Spleen (tissue), 11 donors: ENCODE data around the gene ADNP2. TPM values are rescaled to one million over a fixed set of nuclear protein-coding genes. Genes with fewer than 3 reads are reported as not detected.

Experiments used
- DNase-seq: peaks from one replicate; pipeline ENCODE4 v3.0.0-alpha.2; 2020
- H3K27ac ChIP-seq, 8 donors: fragments of 200-600 bp; sonication (generic) in 7 of 8; 1 replicate in 4 of 8; 2 replicates in 4 of 8; pipeline versions ENCODE4 v1.5.0 to v1.8.0; 2016 to 2021; ENCODE audit warnings: inconsistent platforms in 4 of 8, mild to moderate bottlenecking in 4 of 8, moderate library complexity in 1 of 8
- H3K27me3 ChIP-seq, 7 donors: fragments of 200-600 bp; sonication (generic) in 6 of 7; replicated peaks in 1 of 7; 1 replicate in 4 of 7; 2 replicates in 3 of 7; pipeline versions ENCODE4 v1.5.0 to v1.8.0; 2016 to 2021; ENCODE audit warnings: inconsistent platforms in 3 of 7, mild to moderate bottlenecking in 1 of 7
- H3K36me3 ChIP-seq, 6 donors: fragments of 200-600 bp; sonication (generic) in 5 of 6; 1 replicate in 4 of 6; 2 replicates in 2 of 6; pipeline versions ENCODE4 v1.5.0 to v1.8.0; 2016 to 2021; ENCODE audit warnings: inconsistent platforms in 2 of 6
- H3K4me1 ChIP-seq, 6 donors: fragments of 200-600 bp; sonication (generic) in 5 of 6; 1 replicate in 3 of 6; 2 replicates in 3 of 6; pipeline versions ENCODE4 v1.5.0 to v1.8.0; 2016 to 2021; ENCODE audit warnings: inconsistent platforms in 3 of 6
- H3K4me3 ChIP-seq, 8 donors: fragments of 200-600 bp; sonication (generic) in 7 of 8; 1 replicate in 4 of 8; 2 replicates in 4 of 8; pipeline versions ENCODE4 v1.5.0 to v1.8.0; 2016 to 2021; ENCODE audit warnings: inconsistent platforms in 4 of 8, mild to moderate bottlenecking in 4 of 8, moderate library complexity in 2 of 8
- H3K9me3 ChIP-seq, 8 donors: fragments of 200-600 bp; sonication (generic) in 7 of 8; 1 replicate in 4 of 8; 2 replicates in 4 of 8; pipeline versions ENCODE4 v1.5.0 to v1.8.0; 2016 to 2021; ENCODE audit warnings: inconsistent platforms in 4 of 8
- CTCF ChIP-seq, 11 experiments: fragments of 200-600 bp in 7 of 11; fragments of 450-650 bp in 4 of 11; sonication (generic) in 4 of 11; IDR thresholded peaks in 8 of 11; conservative IDR thresholded peaks in 3 of 11; 1 replicate in 7 of 11; 2 replicates in 4 of 11; pipeline versions ENCODE4 v1.4.0 to v1.8.0; 2016 to 2021; ENCODE audit warnings: antibody characterized with exemption in 11 of 11, inconsistent platforms in 4 of 11, mild to moderate bottlenecking in 1 of 11
- POLR2A ChIP-seq, 3 donors: fragments of 450-650 bp; IDR thresholded peaks; one replicate each; pipeline ENCODE4 v1.5.1; 2017; ENCODE audit warnings: antibody characterized with exemption in 3 of 3, mild to moderate bottlenecking in 1 of 3
- POLR2AphosphoS5 ChIP-seq, 3 donors: sonication (generic); formaldehyde crosslinking; IDR thresholded peaks; one replicate each; pipeline ENCODE4 v1.5.1; 2017; ENCODE audit warnings: antibody characterized with exemption in 3 of 3
- WGBS, 5 donors: extraction: QIAGEN DNeasy Blood & Tissue Kit in 3 of 5; methylation state at CpG; one replicate each; pipeline versions ENCODE4 v1.1.5 to v1.1.7; 2013 to 2018; 5-methylcytosine and 5-hydroxymethylcytosine counted together
- intact Hi-C: fragments of 100-400 bp; cut with DNase I; formaldehyde crosslinking; loops from one replicate; pipeline ENCODE4 v1.15.0; 2023; ENCODE audit warnings: low total_unique reads
- polyA plus RNA-seq, 3 donors: library from polyadenylated mRNA; stranded (reverse); fragments of 200-250 nt; gene quantifications; one replicate each; pipeline ENCODE4 v1.2.1, GENCODE V29; 2013
- total RNA-seq, 7 donors: library from RNA; depleted of rRNA in 3 of 7; stranded (reverse); fragments of >200 nt in 3 of 7; fragmentation: NEBNext Ultra II Directional in 4 of 7; extraction: Animal tissue kit (Norgen Biotek cat#: 25700) in 4 of 7; gene quantifications; one replicate each; pipeline versions ENCODE4 v1.1.0 to v1.2.1, GENCODE V29; 2016 to 2021
- donor health status: healthy with polysubstance abuse.
- donor health status: DM: no; HTN: no; CAD: no; lungs with moderate emphysema.
- donor health status: DM: no; HTN: no; CAD: no.
- donor health status: Bipolar disorder and iron deficiency.
- donor health status: healthy.
- donor health status: DM: no; HTN: no; CAD: no.
- donor health status: DM: yes; HTN: yes; CAD: no.

The ADNP2 gene
- total and polyA plus RNA-seq, 10 donors: 3.5 to 20.6 (median 15.1) TPM

DNA sequence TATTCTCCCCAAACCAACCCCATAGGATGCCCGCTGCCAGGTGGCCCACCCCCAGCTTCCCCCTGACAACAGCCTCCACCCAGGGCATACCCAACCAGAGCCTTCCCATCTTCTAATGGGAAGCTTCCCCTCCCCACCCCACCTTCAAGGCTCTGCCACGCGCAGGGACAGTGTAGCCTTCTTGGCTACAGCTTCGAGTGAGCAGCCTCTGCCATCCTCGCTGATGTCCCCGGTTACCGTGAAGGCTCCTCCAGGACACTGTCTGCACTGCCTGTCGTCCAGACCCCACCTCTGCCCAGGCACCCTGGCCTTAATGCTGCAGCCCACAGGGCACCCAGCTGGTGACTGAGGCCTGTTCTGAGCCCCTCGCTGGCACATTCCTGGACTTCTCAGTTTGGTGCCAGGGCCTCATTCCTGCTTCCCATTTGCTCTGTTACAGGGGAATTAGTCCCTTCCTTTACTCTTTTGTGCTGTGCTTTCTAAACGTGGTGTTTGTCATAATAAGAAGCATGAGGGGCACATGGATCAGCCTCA lies 13.0 kb upstream of the ADNP2 start:
- Histone ChIP-seq H3K36me3 (no peaks in the 10 kb centered on the region), H3K9me3 (peaks cover 0 to 4% (median 0%) of the 10 kb centered on the region in 8 donors), H3K27me3 (no peaks in the 10 kb centered on the region), H3K27ac (no peak overlapping the region), H3K4me3 (no peak overlapping the region), H3K4me1 (no peaks in the 10 kb centered on the region)
- intact Hi-C loops: no loop called here
- no peak for TF ChIP-seq POLR2AphosphoS5 (IDR thresholded peaks at IDR 0.05)
- no peak for TF ChIP-seq CTCF (IDR thresholded peaks at IDR 0.05 in 8 of 11, conservative IDR thresholded peaks at IDR 0.05 in 3 of 11)
- no peak for TF ChIP-seq POLR2A (IDR thresholded peaks at IDR 0.05)
- 82 to 88% (median 85%) methylated on average over 10 of the region's 10 CpGs for WGBS, 5 donors
- DNase-seq: no peak

DNA sequence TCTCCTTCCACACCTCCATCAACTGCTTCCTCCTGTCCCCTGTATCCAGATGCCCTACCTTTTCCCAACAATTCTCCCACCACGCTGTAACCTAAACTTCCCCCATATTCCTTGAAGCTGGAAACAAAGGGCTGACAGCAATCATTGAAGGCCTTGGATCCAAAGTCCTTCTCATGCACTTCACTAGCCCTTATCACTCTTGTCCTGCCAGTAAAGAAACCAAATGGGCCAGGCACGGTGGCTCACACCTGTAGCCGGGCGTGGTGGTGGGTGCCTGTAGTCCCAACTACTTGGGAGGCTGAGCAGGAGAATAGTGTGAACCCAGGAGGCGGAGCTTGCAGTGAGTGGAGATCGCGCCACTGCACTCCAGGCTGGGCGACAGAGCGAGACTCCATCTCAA lies 11.9 kb upstream of the ADNP2 start:
- Histone ChIP-seq H3K27ac (no peak overlapping the region), H3K4me3 (no peak overlapping the region), H3K4me1 (no peaks in the 10 kb centered on the region), H3K27me3 (no peaks in the 10 kb centered on the region), H3K36me3 (no peaks in the 10 kb centered on the region), H3K9me3 (peaks cover 0 to 7% (median 0%) of the 10 kb centered on the region in 8 donors)
- WGBS, 5 donors: 73 to 97% (median 94%) methylated on average over 9 of the region's 9 CpGs
- intact Hi-C loops: no loop called here
- DNase-seq: no peak
- no peak for TF ChIP-seq CTCF (IDR thresholded peaks at IDR 0.05 in 8 of 11, conservative IDR thresholded peaks at IDR 0.05 in 3 of 11)
- TF ChIP-seq POLR2AphosphoS5 (IDR thresholded peaks at IDR 0.05): no peak
- no peak for TF ChIP-seq POLR2A (IDR thresholded peaks at IDR 0.05)

- H3K4me1 ChIP-seq: peaks cover 0 to 16% (median 0%) of the 10 kb centered on the region in 6 donors
- H3K9me3 ChIP-seq: peaks cover 0 to 7% (median 0%) of the 10 kb centered on the region in 8 donors
- H3K27ac ChIP-seq: no peak overlapping the region
- DNase-seq: no peak
- no peaks in the 10 kb centered on the region for H3K27me3 ChIP-seq
- TF ChIP-seq POLR2AphosphoS5 (IDR thresholded peaks at IDR 0.05) (no peak), POLR2A (IDR thresholded peaks at IDR 0.05) (no peak), CTCF (IDR thresholded peaks at IDR 0.05 in 8 of 11, conservative IDR thresholded peaks at IDR 0.05 in 3 of 11) (no peak)
- H3K4me3 ChIP-seq: no peak overlapping the region
- H3K36me3 ChIP-seq: no peaks in the 10 kb centered on the region
- intact Hi-C loops: no loop called here
- 77 to 87% (median 84%) methylated on average over 6 of the region's 6 CpGs for WGBS, 5 donors
Observed at GRCh38 chr18:80103231-80103630, 5.8 kb upstream of the ADNP2 start.

GRCh38 chr18:80104364-80104779 lies 4.7 kb upstream of the ADNP2 start:
- 55 to 66% (median 62%) methylated on average over 7 of the region's 7 CpGs for WGBS, 5 donors
- H3K27me3 ChIP-seq: no peaks in the 10 kb centered on the region
- intact Hi-C loops: no loop called here
- peaks cover 0 to 20% (median 0%) of the 10 kb centered on the region in 6 donors for H3K4me1 ChIP-seq
- no peak for DNase-seq
- TF ChIP-seq POLR2AphosphoS5 (IDR thresholded peaks at IDR 0.05) (no peak), POLR2A (IDR thresholded peaks at IDR 0.05) (no peak), CTCF (IDR thresholded peaks at IDR 0.05 in 8 of 11, conservative IDR thresholded peaks at IDR 0.05 in 3 of 11) (no peak)
- peaks cover 0 to 13% (median 0%) of the 10 kb centered on the region in 8 donors for H3K9me3 ChIP-seq
- H3K27ac ChIP-seq: no peak overlapping the region
- no peak overlapping the region for H3K4me3 ChIP-seq
- H3K36me3 ChIP-seq: no peaks in the 10 kb centered on the region
